ENCODE data around the gene TRPV3.

DNA sequence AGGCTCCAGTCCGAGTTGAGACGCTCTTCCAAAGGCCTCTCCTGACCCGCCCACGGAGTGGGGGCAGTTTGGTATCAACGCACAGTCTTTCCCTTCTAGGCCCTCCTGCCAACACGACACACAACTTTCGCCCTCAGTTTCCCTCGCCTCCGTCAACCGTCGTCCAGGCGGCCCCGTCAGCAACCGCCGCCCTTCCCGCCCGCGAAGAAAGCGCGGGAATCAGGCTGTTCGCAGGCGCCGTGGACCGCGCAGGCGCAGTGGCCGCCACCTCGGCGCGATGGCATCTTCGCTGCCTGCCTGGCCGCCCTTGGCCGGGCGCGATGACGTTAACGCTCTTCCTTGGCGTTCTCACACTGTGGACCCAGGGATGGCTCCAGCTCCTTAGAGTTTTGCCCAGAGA is 86.0 kb downstream of the TRPV3 start, which contains the start of gene SPATA22:
- TF ChIP-seq YY1 (IDR thresholded peaks at IDR 0.05; ENCODE audit: insufficient read depth, insufficient read length) (no peak), SUZ12 (IDR thresholded peaks at IDR 0.05; ENCODE audit: extremely low read depth, insufficient read depth, insufficient read length) (no peak)

Measured in NT2/D1 (cell line).